Glutamatergic neuron (in vitro differentiated cells): ENCODE measurements around the gene MATK. TPM values are rescaled to one million over a fixed set of nuclear protein-coding genes. Genes with fewer than 3 reads are reported as not detected.

Source experiments
- DNase-seq: peaks from one replicate; pipeline ENCODE4 v3.0.0; 2022
- H3K27ac Mint-ChIP-seq: one replicate; pipeline ENCODE4 v1.8.0; 2020; ENCODE audit warnings: mild to moderate bottlenecking, mixed read lengths, inconsistent platforms; ENCODE audit not compliant: unreplicated experiment
- H3K27me3 Mint-ChIP-seq: one replicate; pipeline ENCODE4 v1.8.0; 2020; ENCODE audit warnings: mild to moderate bottlenecking, moderate library complexity, mixed read lengths, inconsistent platforms; ENCODE audit not compliant: unreplicated experiment
- H3K36me3 Mint-ChIP-seq: one replicate; pipeline ENCODE4 v1.8.0; 2020; ENCODE audit warnings: mild to moderate bottlenecking, mixed read lengths, inconsistent platforms; ENCODE audit not compliant: unreplicated experiment
- H3K4me1 Mint-ChIP-seq: one replicate; pipeline ENCODE4 v1.8.0; 2020; ENCODE audit warnings: mild to moderate bottlenecking, low read depth, mixed read lengths, inconsistent platforms; ENCODE audit not compliant: unreplicated experiment
- H3K4me3 Mint-ChIP-seq: one replicate; pipeline ENCODE4 v1.8.0; 2020; ENCODE audit warnings: mild to moderate bottlenecking, mixed read lengths, inconsistent platforms; ENCODE audit not compliant: unreplicated experiment
- H3K9me3 Mint-ChIP-seq: one replicate; pipeline ENCODE4 v1.8.0; 2020; ENCODE audit warnings: mild to moderate bottlenecking, moderate library complexity, mixed read lengths, inconsistent platforms; ENCODE audit not compliant: unreplicated experiment
- CTCF ChIP-seq: fragments of 200-600 bp; sonication (generic); IDR thresholded peaks from one replicate; pipeline ENCODE4 v1.5.0; 2021; ENCODE audit not compliant: partially characterized antibody, unreplicated experiment
- total RNA-seq: library from RNA; stranded (reverse); fragmentation: NEBNext Ultra II Directional; extraction: Animal tissue kit (Norgen Biotek cat#: 25700); gene quantifications from one replicate; pipeline ENCODE4 v1.2.1, GENCODE V29; 2021; ENCODE audit not compliant: unreplicated experiment

MATK gene
- total RNA-seq, 1 donor from 2014 or later = not detected

DNA sequence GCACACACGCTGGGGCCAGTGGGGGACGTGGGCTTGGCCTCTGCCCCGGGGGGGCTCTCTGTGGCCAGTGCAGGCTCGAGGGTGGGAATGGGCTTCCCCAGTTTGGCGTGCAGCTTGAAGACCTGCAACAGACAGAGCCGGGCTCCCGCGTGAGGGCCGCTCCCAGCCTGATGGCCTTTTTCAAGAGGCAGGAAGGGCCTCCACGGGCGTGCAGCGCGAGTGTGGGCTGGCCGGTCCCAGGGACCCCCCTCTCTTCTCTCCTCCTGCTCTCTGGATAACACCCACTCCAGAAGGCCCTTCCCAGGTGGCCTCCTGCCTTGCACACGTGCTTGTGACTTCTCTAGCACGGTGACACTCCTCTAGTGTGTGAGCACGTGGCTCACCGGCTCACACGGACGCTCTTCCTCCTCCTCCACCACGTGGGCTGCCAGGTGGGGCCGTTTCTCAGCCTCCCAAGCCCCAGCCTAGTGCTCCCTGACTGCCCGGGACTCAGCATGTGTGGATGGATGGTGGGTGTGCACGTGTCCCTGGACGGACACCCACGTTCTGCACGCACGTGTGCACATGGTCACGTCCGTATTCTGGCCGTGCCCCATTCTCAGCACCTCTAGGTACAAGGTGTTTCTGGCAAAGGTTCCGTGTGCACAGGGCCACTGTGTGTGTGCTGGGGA is 39.2 kb upstream of the MATK start:
- no peak for DNase-seq
- Mint-ChIP-seq H3K4me1 (peaks cover 3% of the 10 kb centered on the region), H3K27ac (no peak overlapping the region), H3K4me3 (no peak overlapping the region), H3K27me3 (peaks cover 12% of the 10 kb centered on the region), H3K36me3 (no peaks in the 10 kb centered on the region), H3K9me3 (no peaks in the 10 kb centered on the region)
- TF ChIP-seq CTCF = no peak

GRCh38 chr19:3823350-3823713 is 37.2 kb upstream of the MATK start:
- Mint-ChIP-seq H3K36me3 (no peaks in the 10 kb centered on the region), H3K27ac (no peak overlapping the region), H3K27me3 (peaks cover 12% of the 10 kb centered on the region), H3K4me3 (no peak overlapping the region), H3K4me1 (peaks cover 2% of the 10 kb centered on the region), H3K9me3 (no peaks in the 10 kb centered on the region)
- TF ChIP-seq CTCF = no peak
- DNase-seq = no peak

- DNase-seq = no peak
- H3K4me3 Mint-ChIP-seq = no peak overlapping the region
Measured at GRCh38 chr19:3822683-3823349, 36.6 kb upstream of the MATK start.

GRCh38 chr19:3821857-3822364 is 35.7 kb upstream of the MATK start:
- peaks cover 5% of the 10 kb centered on the region for H3K4me1 Mint-ChIP-seq
- H3K27me3 Mint-ChIP-seq = peaks cover 15% of the 10 kb centered on the region
- H3K9me3 Mint-ChIP-seq = peaks cover 2% of the 10 kb centered on the region
- TF ChIP-seq CTCF = peak; percentile 100
- no peak overlapping the region for H3K4me3 Mint-ChIP-seq
- DNase-seq = peak; percentile 83
- no peak overlapping the region for H3K27ac Mint-ChIP-seq
- H3K36me3 Mint-ChIP-seq = no peaks in the 10 kb centered on the region

More at GRCh38 chr19:3822683-3823349, 36.6 kb upstream of the MATK start:
- Mint-ChIP-seq H3K27ac (no peak overlapping the region), H3K27me3 (peaks cover 14% of the 10 kb centered on the region), H3K36me3 (no peaks in the 10 kb centered on the region), H3K9me3 (peaks cover 1% of the 10 kb centered on the region), H3K4me1 (peaks cover 3% of the 10 kb centered on the region)
- TF ChIP-seq CTCF = no peak

DNA sequence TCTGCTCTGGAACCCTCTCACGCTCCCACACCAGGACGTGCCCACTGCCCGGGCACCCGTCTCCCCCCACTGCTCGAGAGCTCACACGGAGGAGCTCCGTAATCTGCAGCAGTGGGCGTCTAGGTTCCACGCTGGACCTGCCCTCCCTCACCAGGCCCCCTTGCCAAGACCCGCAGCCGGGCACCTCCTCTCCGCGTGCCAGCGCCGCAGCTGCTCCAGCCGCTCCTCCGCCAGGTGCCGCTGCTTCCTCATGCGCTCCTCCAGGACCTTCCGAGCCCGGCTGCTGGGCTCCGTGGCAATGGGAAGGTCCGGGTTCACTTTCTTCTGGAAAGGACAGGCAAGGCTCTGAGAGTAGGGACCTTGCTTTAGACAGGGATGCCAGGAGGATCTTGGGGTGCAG is 35.0 kb upstream of the MATK start:
- Mint-ChIP-seq H3K4me3 (no peak overlapping the region), H3K27ac (no peak overlapping the region)
- TF ChIP-seq CTCF = no peak

More for the DNA sequence above, 35.0 kb upstream of the MATK start:
- H3K27me3 Mint-ChIP-seq = peaks cover 15% of the 10 kb centered on the region
- H3K9me3 Mint-ChIP-seq = peaks cover 2% of the 10 kb centered on the region
- DNase-seq = no peak
- H3K4me1 Mint-ChIP-seq = peaks cover 5% of the 10 kb centered on the region
- no peaks in the 10 kb centered on the region for H3K36me3 Mint-ChIP-seq
